ENCODE results near the gene ACTL7A. TPM values are rescaled to one million over a fixed set of nuclear protein-coding genes. Genes with fewer than 3 reads are reported as not detected.

The ACTL7A gene
- total and polyA plus RNA-seq, 2 of the 4 experiments (the other 2 are of a cell fraction): not detected

DNA sequence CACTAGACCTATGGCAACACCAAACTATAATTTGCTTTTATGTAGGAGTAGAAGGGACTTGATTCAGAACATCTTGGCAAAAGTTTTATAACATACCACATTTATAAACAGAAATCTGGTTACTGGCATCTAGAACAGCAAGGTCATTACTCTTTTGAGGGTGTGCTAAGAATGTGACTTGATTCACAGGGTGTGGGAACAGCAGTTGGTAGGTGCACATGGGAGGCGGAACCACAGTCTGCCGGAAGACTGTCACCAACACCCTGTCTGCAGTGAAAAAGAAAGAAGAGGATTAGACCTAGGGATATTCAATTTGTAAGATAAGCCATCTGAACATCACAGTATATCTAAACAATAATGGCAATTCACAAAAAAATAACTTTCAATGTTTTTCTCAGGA, 48.8 kb downstream of the ACTL7A start:
- CTCF ChIA-PET: no interaction called here
- H4K20me1 ChIP-seq (ENCODE audit: insufficient read depth, low read length): no peaks in the 10 kb centered on the region
- no peaks in the 10 kb centered on the region for H3K79me1 ChIP-seq (ENCODE audit: low read depth in 1 of 2, low read length in 2 of 2)
- H3K18ac ChIP-seq (ENCODE audit: low read depth, low read length): no peak overlapping the region
- H3K9me3 ChIP-seq (ENCODE audit: control insufficient read depth, insufficient read depth, low read length): no peaks in the 10 kb centered on the region
- no peak overlapping the region for H2AK5ac ChIP-seq (ENCODE audit: low read depth, low read length)
- H2BK20ac ChIP-seq (ENCODE audit: low read depth, low read length): no peak overlapping the region
- TF ChIP-seq MAFK (IDR thresholded peaks at IDR 0.05; ENCODE audit: low read depth, low read length): no peak
- TF ChIP-seq BHLHE40 (IDR thresholded peaks at IDR 0.05; ENCODE audit: low read depth, low read length): no peak
- TF ChIP-seq, protein P1, sequence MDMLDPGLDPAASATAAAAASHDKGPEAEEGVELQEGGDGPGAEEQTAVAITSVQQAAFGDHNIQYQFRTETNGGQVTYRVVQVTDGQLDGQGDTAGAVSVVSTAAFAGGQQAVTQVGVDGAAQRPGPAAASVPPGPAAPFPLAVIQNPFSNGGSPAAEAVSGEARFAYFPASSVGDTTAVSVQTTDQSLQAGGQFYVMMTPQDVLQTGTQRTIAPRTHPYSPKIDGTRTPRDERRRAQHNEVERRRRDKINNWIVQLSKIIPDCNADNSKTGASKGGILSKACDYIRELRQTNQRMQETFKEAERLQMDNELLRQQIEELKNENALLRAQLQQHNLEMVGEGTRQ (IDR thresholded peaks at IDR 0.05; ENCODE audit: low read depth, low read length): no peak
- TF ChIP-seq CEBPB (IDR thresholded peaks at IDR 0.05; ENCODE audit: low read depth, low read length): no peak
- TF ChIP-seq, protein P2, sequence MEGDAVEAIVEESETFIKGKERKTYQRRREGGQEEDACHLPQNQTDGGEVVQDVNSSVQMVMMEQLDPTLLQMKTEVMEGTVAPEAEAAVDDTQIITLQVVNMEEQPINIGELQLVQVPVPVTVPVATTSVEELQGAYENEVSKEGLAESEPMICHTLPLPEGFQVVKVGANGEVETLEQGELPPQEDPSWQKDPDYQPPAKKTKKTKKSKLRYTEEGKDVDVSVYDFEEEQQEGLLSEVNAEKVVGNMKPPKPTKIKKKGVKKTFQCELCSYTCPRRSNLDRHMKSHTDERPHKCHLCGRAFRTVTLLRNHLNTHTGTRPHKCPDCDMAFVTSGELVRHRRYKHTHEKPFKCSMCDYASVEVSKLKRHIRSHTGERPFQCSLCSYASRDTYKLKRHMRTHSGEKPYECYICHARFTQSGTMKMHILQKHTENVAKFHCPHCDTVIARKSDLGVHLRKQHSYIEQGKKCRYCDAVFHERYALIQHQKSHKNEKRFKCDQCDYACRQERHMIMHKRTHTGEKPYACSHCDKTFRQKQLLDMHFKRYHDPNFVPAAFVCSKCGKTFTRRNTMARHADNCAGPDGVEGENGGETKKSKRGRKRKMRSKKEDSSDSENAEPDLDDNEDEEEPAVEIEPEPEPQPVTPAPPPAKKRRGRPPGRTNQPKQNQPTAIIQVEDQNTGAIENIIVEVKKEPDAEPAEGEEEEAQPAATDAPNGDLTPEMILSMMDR (conservative IDR thresholded peaks at IDR 0.05; ENCODE audit: low read depth, low read length): no peak
- no peak for TF ChIP-seq RFX5 (IDR thresholded peaks at IDR 0.05; ENCODE audit: low read depth, low read length)
- TF ChIP-seq, protein P3, sequence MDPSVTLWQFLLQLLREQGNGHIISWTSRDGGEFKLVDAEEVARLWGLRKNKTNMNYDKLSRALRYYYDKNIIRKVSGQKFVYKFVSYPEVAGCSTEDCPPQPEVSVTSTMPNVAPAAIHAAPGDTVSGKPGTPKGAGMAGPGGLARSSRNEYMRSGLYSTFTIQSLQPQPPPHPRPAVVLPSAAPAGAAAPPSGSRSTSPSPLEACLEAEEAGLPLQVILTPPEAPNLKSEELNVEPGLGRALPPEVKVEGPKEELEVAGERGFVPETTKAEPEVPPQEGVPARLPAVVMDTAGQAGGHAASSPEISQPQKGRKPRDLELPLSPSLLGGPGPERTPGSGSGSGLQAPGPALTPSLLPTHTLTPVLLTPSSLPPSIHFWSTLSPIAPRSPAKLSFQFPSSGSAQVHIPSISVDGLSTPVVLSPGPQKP (IDR thresholded peaks at IDR 0.05; ENCODE audit: borderline replicate concordance, low read depth, low read length): no peak
- no peak for TF ChIP-seq FOS (IDR thresholded peaks at IDR 0.05; ENCODE audit: low read depth, low read length)
- TF ChIP-seq RCOR1 (IDR thresholded peaks at IDR 0.05; ENCODE audit: insufficient replicate concordance, low read length): no peak
- TF ChIP-seq MXI1 (IDR thresholded peaks at IDR 0.05; ENCODE audit: borderline replicate concordance, low read depth, low read length): no peak
- no peak for TF ChIP-seq SMC3 (IDR thresholded peaks at IDR 0.05; ENCODE audit: low read depth, low read length)
- TF ChIP-seq MAZ (IDR thresholded peaks at IDR 0.05; ENCODE audit: borderline replicate concordance, low read depth, low read length): no peak
- no peak for TF ChIP-seq CHD1 (IDR thresholded peaks at IDR 0.05; ENCODE audit: low read depth, low read length)
- TF ChIP-seq POLR2A (IDR thresholded peaks at IDR 0.05; ENCODE audit: low read depth, low read length): no peak
- TF ChIP-seq RAD21 (IDR thresholded peaks at IDR 0.05; ENCODE audit: low read length): no peak
- no peak for TF ChIP-seq NFE2L2 (IDR thresholded peaks at IDR 0.05; ENCODE audit: low read depth, low read length)
- no peak overlapping the region for H3K23ac ChIP-seq (ENCODE audit: low read depth, low read length)
- intact Hi-C loops (cut with micrococcal nuclease) (no loop called here), dilution Hi-C loops (cut with HindIII; ENCODE audit: low sequenced_read_pairs, unreplicated experiment) (no loop called here), in situ Hi-C loops (cut with MboI; ENCODE audit: low sequenced_read_pairs) (no loop called here)
- H3K4ac ChIP-seq (ENCODE audit: low read depth, low read length): no peak overlapping the region
- no peak overlapping the region for H4K5ac ChIP-seq (ENCODE audit: low read depth, low read length)
- no peak overlapping the region for H3K27ac ChIP-seq (ENCODE audit: insufficient read depth, low read length)
- H2BK5ac ChIP-seq (ENCODE audit: low read depth, low read length, poor library complexity, severe bottlenecking): no peak overlapping the region
- DNase-seq (no peak), ATAC-seq (ENCODE audit: low read depth) (no peak)
- WGBS, 2 experiments (ENCODE audit: extremely low coverage in 2 of 2, insufficient read length in 1 of 2): no CpG with 5 or more reads among the region's 2 CpGs
- no peaks in the 10 kb centered on the region for H3K27me3 ChIP-seq (ENCODE audit: control insufficient read depth, insufficient read depth, low read length)
- no peak overlapping the region for H3K56ac ChIP-seq (ENCODE audit: extremely low read depth, insufficient read depth, low read length)
- H2BK120ac ChIP-seq (ENCODE audit: low read depth, low read length): no peak overlapping the region
- H4K8ac ChIP-seq (ENCODE audit: low read depth in 2 of 2, low read length in 2 of 2): no peak overlapping the region
- no peak overlapping the region for H4K91ac ChIP-seq (ENCODE audit: insufficient read depth, low read depth, low read length)
- H3K14ac ChIP-seq (replicated peaks; ENCODE audit: low read depth, low read length): no peak overlapping the region
- no peak overlapping the region for H2AK9ac ChIP-seq (replicated peaks; ENCODE audit: low read depth, low read length, poor library complexity)
- H3K4me2 ChIP-seq (ENCODE audit: low read depth, low read length): no peak overlapping the region
- POLR2A ChIA-PET (ENCODE audit: unreplicated experiment): no interaction called here
- no peak overlapping the region for H2AFZ ChIP-seq (replicated peaks; ENCODE audit: low read length, poor library complexity)
- BruUV-seq (replicated peaks): no TSS peak
- H3K9me1 ChIP-seq (ENCODE audit: insufficient read depth, low read length): no peaks in the 10 kb centered on the region
- H3K36me3 ChIP-seq (ENCODE audit: control insufficient read depth, insufficient read depth, low read length): peaks cover 35% of the 10 kb centered on the region
- no peak overlapping the region for H3K4me3 ChIP-seq (ENCODE audit: insufficient read depth, low read depth, low read length)
- no peak overlapping the region for H2BK15ac ChIP-seq (ENCODE audit: low read depth, low read length)
- no peaks in the 10 kb centered on the region for H3K4me1 ChIP-seq (ENCODE audit: control insufficient read depth, insufficient read depth, low read length)
- no peak overlapping the region for H3K9ac ChIP-seq (ENCODE audit: low read depth, low read length)

Data from IMR-90 (cell line).